ENCODE data around the gene NMNAT3.

Gene NMNAT3

GRCh38 chr3:139521144-139521543, 156.6 kb downstream of the NMNAT3 start:
- H3K4me3 Mint-ChIP-seq = no peak overlapping the region
- no peak overlapping the region for H3K27ac Mint-ChIP-seq
- no peaks in the 10 kb centered on the region for H3K36me3 Mint-ChIP-seq
- DNase-seq (ENCODE audit: low spot score in 2 of 2) (no peak), ATAC-seq (no peak)
- H3K9me3 Mint-ChIP-seq = no peaks in the 10 kb centered on the region
- no peaks in the 10 kb centered on the region for H3K4me1 Mint-ChIP-seq

GRCh38 chr3:139519998-139520737, 157.6 kb downstream of the NMNAT3 start:
- ATAC-seq = peak; percentile 22

GRCh38 chr3:139518926-139519842, 158.6 kb downstream of the NMNAT3 start:
- ATAC-seq (no peak), DNase-seq (ENCODE audit: low spot score in 2 of 2) (peak in 1 of 2 donors; percentile 35)
- H3K36me3 Mint-ChIP-seq = no peaks in the 10 kb centered on the region
- H3K9me3 Mint-ChIP-seq = no peaks in the 10 kb centered on the region
- H3K27ac Mint-ChIP-seq = no peak overlapping the region
- H3K4me1 Mint-ChIP-seq = no peaks in the 10 kb centered on the region
- H3K4me3 Mint-ChIP-seq = no peak overlapping the region

More at GRCh38 chr3:139519998-139520737, 157.6 kb downstream of the NMNAT3 start:
- DNase-seq (ENCODE audit: low spot score in 2 of 2) = peak in 1 of 2 donors; percentile 51
- Mint-ChIP-seq H3K36me3 (no peaks in the 10 kb centered on the region), H3K27ac (no peak overlapping the region), H3K9me3 (no peaks in the 10 kb centered on the region), H3K4me3 (no peak overlapping the region), H3K4me1 (no peaks in the 10 kb centered on the region)

GRCh38 chr3:139518306-139518705, 159.5 kb downstream of the NMNAT3 start:
- Mint-ChIP-seq H3K4me3 (no peak overlapping the region), H3K36me3 (no peaks in the 10 kb centered on the region), H3K27ac (no peak overlapping the region), H3K9me3 (no peaks in the 10 kb centered on the region), H3K4me1 (no peaks in the 10 kb centered on the region)
- no peak for ATAC-seq
- peak in 1 of 2 donors; percentile 29 for DNase-seq (ENCODE audit: low spot score in 2 of 2)

- ATAC-seq = no peak
- Mint-ChIP-seq H3K4me3 (no peak overlapping the region), H3K4me1 (no peaks in the 10 kb centered on the region), H3K27ac (no peak overlapping the region), H3K36me3 (no peaks in the 10 kb centered on the region), H3K9me3 (no peaks in the 10 kb centered on the region)
- DNase-seq (ENCODE audit: low spot score in 2 of 2) = peak in 1 of 2 donors; percentile 26
Measured at GRCh38 chr3:139517321-139518065, 160.3 kb downstream of the NMNAT3 start.

- no peaks in the 10 kb centered on the region for H3K36me3 Mint-ChIP-seq
- ATAC-seq (no peak), DNase-seq (ENCODE audit: low spot score in 2 of 2) (no peak)
- H3K4me3 Mint-ChIP-seq = no peak overlapping the region
- no peaks in the 10 kb centered on the region for H3K4me1 Mint-ChIP-seq
- H3K27ac Mint-ChIP-seq = no peak overlapping the region
- no peaks in the 10 kb centered on the region for H3K9me3 Mint-ChIP-seq
Measured at GRCh38 chr3:139514741-139515140, 163.0 kb downstream of the NMNAT3 start.
